Stimulated activated CD4-positive, alpha-beta T cell treated with anti-CD3 and anti-CD28 coated beads, TNF-alpha, amount 100 ng/mL, for 48 hours (primary cell): Measurements from ENCODE around the gene MFAP2.

ENCODE experiments used
- DNase-seq, 3 donors: peaks; one replicate each; pipeline ENCODE4 v3.0.0-alpha.2; 2020; ENCODE audit warnings: low read depth in 3 of 3

Gene MFAP2, protein sequence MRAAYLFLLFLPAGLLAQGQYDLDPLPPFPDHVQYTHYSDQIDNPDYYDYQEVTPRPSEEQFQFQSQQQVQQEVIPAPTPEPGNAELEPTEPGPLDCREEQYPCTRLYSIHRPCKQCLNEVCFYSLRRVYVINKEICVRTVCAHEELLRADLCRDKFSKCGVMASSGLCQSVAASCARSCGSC

GRCh38 chr1:16980473-16981268 lies at the start of gene MFAP2:
Gene MFAP2, minus strand, starts transcription at chr1:16980620. Its CDS starts 2,347 bp downstream, at chr1:16978273.
- DNase-seq = no peak

DNA sequence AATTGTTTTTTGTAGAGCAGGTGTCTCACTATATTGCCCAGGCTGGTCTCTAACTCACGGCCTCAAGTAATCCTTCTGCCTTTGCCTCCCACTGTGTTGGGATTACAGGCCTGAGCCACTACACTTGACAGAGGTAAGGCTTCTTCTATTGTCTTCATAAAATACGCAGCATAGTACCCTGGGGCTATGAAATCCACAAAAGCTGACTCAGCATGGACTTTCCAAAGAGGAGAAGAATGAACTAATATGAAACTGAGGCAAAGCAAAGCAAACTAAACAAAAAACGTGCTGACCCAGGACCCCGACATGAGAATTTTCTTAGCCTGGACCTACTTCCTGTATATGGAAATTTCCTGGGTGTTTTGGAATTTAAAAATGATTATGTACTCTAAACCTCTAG lies 49.8 kb upstream of the MFAP2 start:
- DNase-seq = no peak

GRCh38 chr1:17028662-17029188 lies 48.3 kb upstream of the MFAP2 start:
- no peak for DNase-seq

DNA sequence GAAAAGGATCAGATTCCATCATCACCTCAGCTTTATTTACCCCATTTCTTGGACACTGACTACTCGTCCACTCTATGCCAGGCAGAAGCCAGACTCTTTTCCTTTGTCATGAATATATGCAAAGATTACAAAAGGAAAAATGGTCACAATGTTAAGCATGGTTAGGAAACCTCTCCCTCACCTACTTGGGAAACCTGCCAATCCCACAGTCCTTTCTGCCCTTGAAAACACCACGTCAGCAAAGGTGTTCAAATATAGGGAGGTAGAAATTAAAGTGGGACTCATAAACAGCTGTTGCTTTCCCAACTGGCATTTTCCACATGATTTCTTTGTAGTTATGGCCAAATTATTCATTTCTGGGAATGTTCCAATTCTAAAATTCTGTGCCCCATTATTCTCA lies 47.5 kb upstream of the MFAP2 start:
- no peak for DNase-seq

- DNase-seq = no peak
These were observed 47.0 kb upstream of the MFAP2 start for GRCh38 chr1:17027403-17027802.

DNA sequence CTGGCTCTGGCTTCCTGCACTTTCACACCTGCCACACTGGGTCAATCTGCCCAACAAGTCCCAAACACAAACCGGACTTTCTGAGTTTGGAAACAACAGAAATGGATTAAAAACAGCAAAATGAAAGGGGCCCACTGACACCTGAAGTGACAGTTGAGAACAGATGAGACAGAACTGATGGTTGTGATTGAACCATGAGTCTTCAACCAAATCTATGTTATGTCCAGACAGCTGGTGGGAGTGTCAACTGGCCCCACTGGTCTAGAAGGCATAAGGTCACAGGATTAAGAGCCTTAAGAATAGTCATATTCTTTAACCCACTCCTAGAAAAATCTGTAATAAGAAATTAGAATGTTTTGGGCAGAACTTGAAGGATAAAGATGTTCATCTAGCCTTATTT lies 44.3 kb upstream of the MFAP2 start:
- DNase-seq = no peak

DNA sequence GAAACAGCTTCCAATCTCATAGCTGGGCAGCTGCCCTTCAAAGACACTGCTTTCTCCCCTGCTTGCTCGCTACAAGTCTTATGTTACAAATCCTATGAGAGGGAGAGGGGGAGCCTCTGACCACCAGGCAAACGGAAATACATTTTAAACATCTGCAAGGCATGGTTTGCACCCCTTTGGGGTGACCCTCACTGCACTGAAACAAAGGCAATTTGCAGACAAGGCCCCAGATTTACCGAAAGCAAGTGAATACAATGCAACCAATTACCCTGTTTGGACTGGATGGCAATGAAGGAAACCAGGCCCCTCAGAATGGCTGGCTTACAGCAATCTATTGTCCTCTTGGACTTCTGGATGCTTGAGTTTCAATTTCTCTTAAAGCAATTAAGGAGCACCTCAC lies 43.2 kb upstream of the MFAP2 start:
- no peak for DNase-seq

DNA sequence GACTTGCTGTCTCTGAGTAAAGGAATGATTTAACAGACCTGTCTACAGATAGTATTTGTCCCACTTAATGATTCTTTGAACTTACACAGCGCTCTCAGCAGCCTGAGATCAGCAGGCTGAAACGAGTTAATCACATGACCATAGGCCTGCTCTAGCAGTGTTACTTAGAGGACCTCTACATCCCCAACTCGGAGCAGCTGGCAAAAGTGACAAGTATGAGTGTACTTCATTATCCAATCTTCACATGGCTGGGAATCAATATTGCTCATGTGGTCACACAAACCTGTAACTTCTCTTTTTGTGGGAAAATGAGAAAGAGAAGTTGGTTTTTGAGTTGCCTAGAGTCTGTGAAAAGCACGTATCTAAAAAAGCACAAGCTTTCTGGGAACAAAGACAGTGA lies 42.7 kb upstream of the MFAP2 start:
- DNase-seq = no peak

GRCh38 chr1:17021896-17022295 lies 41.5 kb upstream of the MFAP2 start:
- DNase-seq = no peak

- no peak for DNase-seq
These were observed 40.1 kb upstream of the MFAP2 start for GRCh38 chr1:17020502-17020901.

DNA sequence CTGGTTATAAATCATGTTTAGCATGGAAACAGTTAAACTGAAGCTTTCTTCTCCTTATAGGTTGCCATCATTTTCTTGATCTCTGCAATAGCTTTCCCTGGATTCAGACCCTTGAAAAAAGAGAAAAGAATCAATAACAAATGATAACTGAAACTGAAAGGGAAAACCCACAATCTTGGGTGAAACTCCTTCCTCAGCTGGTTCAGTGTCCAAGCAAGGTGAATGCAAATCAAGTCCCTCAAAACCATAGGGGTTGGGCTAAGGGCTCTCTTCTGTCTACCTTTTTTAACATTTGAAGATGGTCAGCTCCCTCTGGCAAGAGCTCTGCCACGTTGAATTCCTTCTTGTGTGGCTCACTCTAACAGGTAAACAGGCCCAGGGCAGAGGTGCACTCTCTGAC lies 38.4 kb upstream of the MFAP2 start:
- DNase-seq = no peak

- DNase-seq = no peak
These were observed 37.0 kb upstream of the MFAP2 start for GRCh38 chr1:17017435-17017834.

- no peak for DNase-seq
These were observed 35.9 kb upstream of the MFAP2 start for GRCh38 chr1:17016317-17016661.

- no peak for DNase-seq
These were observed 34.5 kb upstream of the MFAP2 start for GRCh38 chr1:17014671-17015567.

DNA sequence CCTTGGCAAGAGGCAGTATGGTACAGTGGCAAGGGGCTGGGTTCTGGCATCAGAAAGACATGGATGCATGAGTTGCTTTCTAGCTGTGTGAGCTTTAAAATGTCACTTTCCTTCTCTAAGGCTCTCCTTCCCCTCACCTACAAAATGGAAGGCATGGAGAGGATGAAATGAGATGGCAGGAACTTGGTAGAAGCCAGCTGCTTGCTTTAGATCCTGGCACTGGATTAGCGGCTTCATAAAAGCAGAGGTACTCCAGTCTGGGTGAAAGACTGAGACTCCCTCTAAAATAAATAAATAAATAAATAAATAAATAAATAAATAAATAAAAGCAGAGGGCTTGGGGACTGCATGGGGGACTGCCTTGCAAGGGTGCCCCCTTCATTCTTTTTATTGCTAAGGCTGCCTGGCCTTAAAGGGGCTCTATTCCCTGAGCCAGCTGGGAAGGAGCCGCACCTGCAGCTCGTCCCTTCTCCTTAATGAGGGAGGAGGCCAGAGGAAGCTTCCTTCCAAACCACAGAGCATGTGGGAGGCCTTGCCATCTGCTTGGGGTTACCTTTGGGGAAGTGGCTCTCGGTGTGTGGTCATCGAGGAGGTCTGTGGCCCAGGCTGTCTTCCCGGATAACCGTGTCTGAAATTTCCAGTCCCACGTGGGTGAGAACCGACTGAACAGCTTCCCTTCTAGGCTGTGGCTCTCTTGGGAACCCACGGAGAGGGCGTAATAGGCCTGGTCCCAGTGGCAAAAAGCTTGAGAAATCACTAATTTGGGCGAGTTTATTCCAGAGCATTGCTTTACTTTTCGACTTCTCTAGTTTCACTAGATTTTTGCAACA lies 33.3 kb upstream of the MFAP2 start:
- no peak for DNase-seq

DNA sequence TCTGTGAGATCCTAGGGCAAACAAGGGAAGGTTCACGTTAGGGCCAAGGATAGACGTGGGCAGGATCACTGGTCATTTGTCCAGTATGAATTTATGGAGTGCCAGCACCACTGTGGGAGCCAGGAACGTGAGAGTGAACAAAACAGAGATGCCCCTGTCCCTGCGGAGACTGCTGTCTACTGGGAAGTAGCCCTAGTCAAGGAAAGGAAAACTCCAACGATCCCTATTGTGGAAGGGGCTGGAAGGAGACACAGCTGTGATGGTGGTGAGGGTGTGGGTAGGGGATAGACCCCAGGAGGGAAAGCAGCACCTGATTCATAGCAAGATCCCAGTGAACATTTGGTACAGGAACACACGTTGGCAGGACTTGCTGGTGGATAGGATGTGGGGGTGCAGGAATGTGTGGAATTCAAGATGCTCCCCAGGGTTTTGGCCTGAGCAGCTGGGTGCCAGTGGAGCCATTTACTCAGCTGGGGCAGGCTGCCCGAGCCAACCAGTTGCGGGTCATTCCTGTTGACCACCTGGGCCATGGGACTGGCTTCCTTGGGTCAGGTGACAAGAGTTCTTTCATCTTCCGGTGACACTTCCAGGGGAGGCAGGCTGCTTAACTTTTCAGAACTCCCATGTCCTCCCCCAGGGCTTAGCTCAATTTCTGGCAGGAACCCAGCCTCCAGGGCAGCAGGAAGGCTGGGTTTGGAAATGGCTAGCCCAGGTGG lies 32.5 kb upstream of the MFAP2 start:
- DNase-seq = no peak

- DNase-seq = peak; percentile 65 to 88 (median 70)
These were observed 31.3 kb upstream of the MFAP2 start, which contains the start of gene ATP13A2 for GRCh38 chr1:17011439-17012307. Gene ATP13A2, minus strand, starts transcription at chr1:17011928. Its CDS starts 190 bp downstream, at chr1:17011738.

DNA sequence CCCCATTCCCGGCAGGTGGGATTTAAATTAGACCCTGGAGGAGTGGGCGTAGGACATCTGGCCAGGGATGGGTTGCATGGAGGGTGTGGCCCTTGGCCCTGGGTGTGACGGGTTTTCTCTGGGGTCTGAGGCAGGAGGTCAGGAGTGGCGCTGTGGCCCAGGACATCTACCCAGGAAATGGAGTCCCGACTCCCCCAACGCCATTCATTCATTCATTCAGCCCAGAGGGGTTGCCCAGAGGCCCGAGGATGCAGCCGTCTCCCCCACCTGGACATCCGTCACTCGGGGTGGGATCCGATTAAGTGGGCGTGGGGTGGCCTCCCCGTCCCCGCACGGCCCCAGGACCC lies 30.6 kb upstream of the MFAP2 start:
- no peak for DNase-seq

- no peak for DNase-seq
These were observed 29.3 kb upstream of the MFAP2 start for GRCh38 chr1:17009706-17010105.
